Fibroblast of gingiva (primary cell): ENCODE measurements around the gene TRAF4.
"Not testable (repeated sequence)": the region's sequence is repeated elsewhere in the genome, so short reads cannot be mapped to it uniquely, and the experiment has no call there.

ENCODE experiments used
- DNase-seq: peaks from one replicate; pipeline ENCODE4 v3.0.0-alpha.2; 2011; ENCODE audit warnings: low read depth

The TRAF4 gene

DNA sequence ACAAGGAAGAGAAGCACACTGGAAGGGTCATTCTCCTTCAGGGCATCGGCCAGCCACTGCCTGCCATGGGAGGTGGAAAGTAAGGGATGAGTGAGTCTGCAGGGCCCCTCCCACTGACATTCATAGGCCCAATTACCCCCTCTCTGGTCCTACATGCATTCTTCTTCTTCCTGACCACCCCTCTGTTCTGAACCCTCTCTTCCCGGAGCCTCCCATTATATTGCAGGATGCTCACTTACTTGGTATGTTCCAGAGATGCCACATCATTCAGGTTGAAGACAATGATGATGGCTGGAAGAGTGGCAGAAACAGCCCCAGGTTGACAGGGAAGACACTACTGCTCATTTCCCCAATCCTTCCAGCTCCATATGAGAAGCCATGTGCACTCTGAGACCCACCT, 28.6 kb upstream of the TRAF4 start:
- no peak for DNase-seq

DNA sequence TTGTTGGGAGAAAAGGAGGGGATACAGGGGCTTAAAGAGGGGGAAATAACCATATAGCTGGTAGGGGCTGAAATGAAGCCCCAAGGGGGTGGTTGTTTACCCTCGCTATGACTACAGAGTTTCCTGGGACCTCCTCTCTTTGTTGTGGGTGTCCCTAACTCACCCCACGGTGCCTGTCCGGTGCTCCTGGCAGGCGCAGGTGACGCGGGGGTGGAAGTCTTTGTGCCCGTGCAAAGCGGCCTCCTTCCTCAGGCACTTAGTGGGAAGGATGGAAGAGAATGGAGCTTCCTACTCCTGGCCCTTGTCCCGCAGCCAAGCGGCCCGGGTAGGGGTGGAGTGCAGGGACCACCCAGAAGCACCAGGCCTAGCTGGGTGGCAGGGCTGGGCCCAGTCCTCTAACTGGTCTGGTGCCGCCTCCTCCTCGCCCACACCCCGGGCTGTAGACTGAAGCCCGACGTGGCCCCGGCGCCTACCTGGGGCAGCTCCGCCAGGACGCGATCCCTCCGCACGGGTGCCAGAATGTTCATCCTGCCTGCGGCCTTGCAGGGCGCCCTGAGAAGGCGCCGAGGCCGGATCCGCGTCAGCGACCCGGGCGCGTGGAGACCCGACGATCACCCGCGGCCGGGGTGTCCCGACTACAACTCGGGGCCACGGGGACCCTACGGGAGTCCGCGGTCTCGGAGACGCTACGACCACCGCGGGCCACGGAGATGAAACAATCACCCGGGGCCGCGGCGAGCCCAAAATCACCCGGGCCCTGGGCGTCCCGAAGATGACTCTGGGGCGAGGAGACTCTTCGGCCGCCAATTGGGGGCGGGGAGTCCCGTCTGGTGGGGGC, 26.9 kb upstream of the TRAF4 start:
- peak; percentile 34 for DNase-seq

GRCh38 chr17:28717578-28718332, 26.1 kb upstream of the TRAF4 start, which contains the start of gene RAB34:
Gene RAB34 (minus strand): TSS chr17:28717868. CDS start chr17:28717266, 602 bp downstream.
- DNase-seq = peak; percentile 89

DNA sequence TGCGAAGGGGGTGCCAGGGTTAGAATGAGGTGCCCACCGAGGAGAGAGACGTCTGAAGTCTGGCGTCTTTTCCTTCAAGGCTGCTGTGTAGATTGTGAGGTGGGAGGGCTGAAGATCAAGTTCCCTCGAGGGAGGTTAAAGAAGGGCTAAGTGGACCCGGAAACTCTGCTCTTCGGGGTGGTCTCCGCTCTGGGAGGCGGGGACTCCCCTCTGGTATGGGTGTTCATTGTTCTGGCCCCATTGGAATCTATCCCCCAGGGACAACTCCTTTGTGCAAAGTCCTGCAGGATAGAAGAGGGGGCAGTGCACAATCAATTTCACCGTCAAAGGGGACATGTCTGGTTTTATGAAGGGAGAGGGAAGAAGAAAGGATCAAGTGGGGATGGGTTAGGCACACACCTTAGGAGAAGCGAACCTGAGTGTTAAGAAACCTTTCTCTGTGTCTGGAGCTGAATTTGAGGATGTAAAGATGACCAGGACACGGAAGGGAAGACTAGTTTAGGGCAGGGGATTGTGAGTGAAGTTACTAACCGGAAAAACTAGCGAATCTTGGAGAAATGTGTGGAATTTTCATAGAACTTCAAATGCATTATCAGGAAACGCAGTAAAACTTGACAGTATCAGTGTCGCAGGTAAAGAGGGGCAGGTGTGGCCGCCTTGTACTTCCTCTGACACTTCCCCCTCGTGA, 25.3 kb upstream of the TRAF4 start:
- DNase-seq = no peak

GRCh38 chr17:28719021-28719433, 24.8 kb upstream of the TRAF4 start:
- DNase-seq = no peak

DNA sequence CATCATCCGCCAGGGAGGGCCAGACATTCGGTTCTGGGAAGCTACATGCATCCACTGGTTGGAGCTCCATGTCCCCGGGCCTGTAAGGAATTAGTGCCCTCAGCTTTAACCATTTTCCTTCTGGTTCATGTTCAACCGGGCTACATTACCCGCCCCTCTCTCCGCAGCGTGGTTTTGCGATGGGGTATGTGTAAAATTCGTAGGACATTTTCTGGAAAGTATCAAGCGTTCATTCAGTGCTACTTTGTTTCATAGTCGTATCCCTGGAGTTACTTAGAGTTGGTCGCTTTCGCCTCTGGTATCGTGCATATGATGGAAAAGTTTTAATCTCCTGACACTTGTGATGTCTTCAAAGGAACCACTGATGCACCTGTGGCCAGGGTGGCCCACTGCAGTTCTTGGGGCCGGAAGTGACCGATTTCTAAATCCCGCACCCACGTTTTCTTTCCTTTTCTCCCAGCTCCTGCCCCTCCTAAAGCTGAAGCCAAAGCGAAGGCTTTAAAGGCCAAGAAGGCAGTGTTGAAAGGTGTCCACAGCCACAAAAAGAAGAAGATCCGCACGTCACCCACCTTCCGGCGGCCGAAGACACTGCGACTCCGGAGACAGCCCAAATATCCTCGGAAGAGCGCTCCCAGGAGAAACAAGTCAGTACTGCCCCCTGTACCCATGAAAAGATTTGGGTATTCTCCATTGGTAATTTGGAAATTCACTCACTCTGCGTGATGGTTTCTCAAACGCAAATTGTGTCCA, 23.4 kb upstream of the TRAF4 start:
- no peak for DNase-seq

- not testable (repeated sequence) for DNase-seq
Measured at GRCh38 chr17:28720997-28721329, 22.8 kb upstream of the TRAF4 start.

GRCh38 chr17:28722417-28723158, 21.2 kb upstream of the TRAF4 start:
- DNase-seq = no peak

GRCh38 chr17:28723159-28723835, 20.5 kb upstream of the TRAF4 start:
- no peak for DNase-seq

- DNase-seq = not testable (repeated sequence)
Measured at GRCh38 chr17:28723836-28724499, 19.8 kb upstream of the TRAF4 start.

GRCh38 chr17:28724500-28725165, 19.2 kb upstream of the TRAF4 start:
- no peak for DNase-seq

- DNase-seq = peak; percentile 62
Measured at GRCh38 chr17:28725166-28725659, 18.6 kb upstream of the TRAF4 start.

DNA sequence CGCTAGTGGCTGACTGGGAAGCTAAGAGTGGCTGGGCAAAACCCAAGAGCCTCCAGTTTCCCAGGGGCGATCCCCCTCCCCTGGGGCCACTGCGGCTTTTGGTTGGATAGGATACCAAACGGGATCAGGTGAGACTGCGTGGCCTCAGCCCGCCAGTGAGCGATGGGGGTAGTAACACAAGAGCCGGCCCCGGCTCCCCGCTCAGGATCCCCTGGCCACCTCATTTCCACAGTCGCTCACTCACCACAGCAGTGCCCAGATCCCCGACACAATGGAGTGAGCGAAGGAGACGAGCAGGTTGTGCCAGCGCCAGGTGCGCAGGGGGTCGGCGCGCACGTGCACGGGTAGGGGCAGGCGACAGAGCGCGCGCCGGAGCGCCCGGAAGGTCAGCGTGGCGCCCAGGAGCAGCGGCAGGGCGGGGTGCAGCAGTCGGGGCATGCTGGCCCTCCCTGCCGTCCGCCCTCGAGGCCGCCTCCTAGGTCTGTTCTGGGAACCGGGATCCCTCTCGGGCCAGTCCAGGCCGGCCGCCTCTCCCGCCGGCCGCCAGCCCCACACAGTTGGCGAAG, 18.1 kb upstream of the TRAF4 start:
- DNase-seq = peak; percentile 89

DNA sequence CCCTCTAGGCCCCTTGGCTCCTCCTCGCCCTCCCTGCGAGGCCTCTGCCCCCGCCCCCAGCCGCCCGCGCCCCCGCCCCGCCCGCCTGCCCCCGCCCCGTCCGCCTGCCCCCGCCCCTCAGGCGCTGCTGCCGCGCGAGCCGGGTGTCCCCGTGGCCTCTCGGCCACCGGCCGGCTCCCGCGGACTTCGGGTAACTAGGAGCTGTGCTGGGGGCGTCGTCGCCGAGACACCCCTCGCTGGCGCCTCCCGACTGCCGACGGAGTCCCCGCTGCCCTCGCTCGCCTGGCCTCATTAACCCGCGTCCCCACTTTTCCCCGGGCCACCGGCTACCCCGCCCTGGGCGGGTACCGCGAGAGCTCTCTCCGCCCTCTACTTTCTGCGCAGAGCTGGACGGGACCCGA, 17.6 kb upstream of the TRAF4 start, which contains the start of gene TLCD1:
TLCD1 (minus strand) TSS at position 8 of the 401 bp plus-strand sequence. CDS start 136 bp downstream, outside the sequence.
- no peak for DNase-seq

- DNase-seq = peak; percentile 88
Measured at GRCh38 chr17:28726627-28727491, 17.0 kb upstream of the TRAF4 start.

DNA sequence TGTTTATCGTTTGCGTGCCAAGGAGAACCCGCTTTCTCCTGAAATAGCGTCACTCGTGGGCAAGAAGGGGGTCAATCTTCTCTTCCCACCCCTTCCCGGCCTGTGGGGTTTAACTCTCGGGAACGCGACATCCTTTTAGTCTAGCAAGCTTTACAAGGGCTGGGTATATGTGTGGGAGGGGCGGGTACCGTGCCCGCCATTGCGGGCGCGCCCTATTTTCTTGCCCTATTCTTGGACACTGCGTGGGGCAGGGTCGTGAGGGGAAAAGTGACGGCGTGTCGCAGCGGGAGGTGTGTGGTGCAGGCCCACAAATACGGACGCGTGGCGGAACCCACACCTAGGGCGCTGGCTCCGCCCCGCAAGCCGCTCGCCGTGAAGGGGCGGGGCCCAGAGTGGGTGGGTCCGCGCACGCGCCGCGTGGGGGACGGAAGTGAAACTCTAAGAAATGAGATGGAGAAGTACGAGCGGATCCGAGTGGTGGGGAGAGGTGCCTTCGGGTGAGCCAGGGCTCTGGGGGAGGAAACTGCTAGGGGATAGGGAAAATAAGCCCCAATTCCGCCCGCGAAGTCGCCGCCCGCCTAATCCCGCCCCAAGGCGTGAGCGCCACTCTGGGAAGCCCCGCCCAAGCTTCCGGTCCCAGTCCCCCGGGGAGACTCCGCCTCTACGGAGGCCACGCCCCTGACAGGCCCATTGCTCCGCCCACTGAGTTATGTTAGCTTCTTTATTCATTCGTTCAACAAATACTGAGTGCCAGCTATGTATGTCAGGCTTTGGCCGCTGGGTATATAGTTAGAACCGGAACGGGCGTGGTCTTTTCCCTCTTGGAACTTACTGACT, 15.2 kb upstream of the TRAF4 start, which contains the start of gene NEK8:
NEK8 (plus strand) TSS at position 425 of the 837 bp plus-strand sequence; CDS start at position 451, 26 bp downstream.
- DNase-seq = peak; percentile 88

DNA sequence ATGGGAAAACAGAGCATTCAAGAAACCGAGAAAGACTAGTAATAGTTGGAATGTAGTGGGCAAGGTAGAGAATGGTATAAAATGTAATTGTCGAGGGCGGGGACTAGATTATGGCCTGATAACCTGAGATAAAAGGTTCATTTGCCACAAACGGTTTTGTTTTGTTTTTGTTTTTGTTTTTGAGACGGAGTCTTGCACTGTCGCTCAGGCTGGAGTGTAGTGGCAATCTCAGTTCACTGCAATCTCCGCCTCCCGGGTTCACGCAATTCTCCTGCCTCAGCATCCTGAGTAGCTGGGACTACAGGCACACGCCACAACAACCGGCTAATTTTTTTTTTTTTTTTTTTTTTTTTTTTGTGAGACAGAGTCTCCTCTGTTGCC, 13.9 kb upstream of the TRAF4 start:
- DNase-seq = no peak
